OCI-LY3 (cell line): ENCODE data around the gene CYP46A1.

Experiments
- CTCF ChIP-seq: fragments of 200-600, 300-600 bp; sonication (generic); IDR thresholded peaks from 2 replicates; pipeline ENCODE4 v1.5.1; 2014; ENCODE audit warnings: antibody characterized with exemption, low read length, low read depth
- EZH2phosphoT487 ChIP-seq: fragments of 200-600 bp; shearing (Covaris generic); IDR thresholded peaks from 2 replicates; pipeline ENCODE4 v1.6.1; 2018; ENCODE audit warnings: antibody characterized with exemption, mixed run types, low read depth

GRCh38 chr14:99674776-99675381 is 9.2 kb upstream of the CYP46A1 start:
- TF ChIP-seq CTCF: no peak
- TF ChIP-seq EZH2phosphoT487: no peak
